DND-41 (cell line): Measurements from ENCODE around the gene QRFPR.

Experiments
- EZH2 ChIP-seq: IDR thresholded peaks from 3 replicates; pipeline ENCODE4 v1.6.1; 2012; ENCODE audit warnings: borderline replicate concordance, low read depth, mild to moderate bottlenecking, moderate library complexity, low read length, inconsistent platforms; ENCODE audit not compliant: severe bottlenecking
- TF ChIP-seq, protein P1 (sequence below): IDR thresholded peaks from 2 replicates; pipeline ENCODE4 v1.5.1; 2012; ENCODE audit warnings: borderline replicate concordance, low read length, moderate library complexity, mild to moderate bottlenecking; ENCODE audit not compliant: poor library complexity, severe bottlenecking; ENCODE audit errors: extremely low read depth

DNA sequence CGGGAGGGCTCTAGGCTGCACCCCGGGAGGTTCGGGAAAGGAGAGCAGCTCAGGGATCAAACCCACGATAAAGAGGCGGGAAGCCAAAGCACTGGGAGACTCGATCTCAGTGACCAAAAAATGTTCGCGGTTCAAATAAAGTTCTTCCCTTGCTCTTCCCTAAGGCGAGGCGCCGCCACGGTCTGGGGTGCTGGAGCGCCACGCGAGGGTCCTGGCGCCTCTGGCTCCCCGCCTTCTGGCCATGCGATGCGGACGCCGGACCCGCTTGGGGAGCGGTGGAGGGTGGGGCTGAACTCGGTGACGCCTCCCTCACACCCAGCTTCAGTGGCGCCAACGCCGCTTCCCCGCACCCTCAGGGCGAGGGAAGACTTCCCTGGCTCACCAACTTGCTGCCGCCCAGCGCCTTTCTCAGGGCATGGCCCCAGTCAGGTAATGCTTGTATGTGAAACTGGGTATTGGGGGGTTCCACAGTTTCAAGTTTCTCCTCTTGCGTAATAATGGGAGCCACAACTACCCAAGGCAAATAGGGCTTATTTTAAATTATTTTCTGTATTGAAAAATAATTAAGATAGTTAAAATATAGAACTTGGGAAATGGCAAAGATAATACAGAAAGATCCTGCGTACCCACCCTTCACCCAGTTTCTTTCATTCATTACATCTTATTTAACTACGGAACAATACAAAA, at the start of gene QRFPR:
- TF ChIP-seq, protein P1, sequence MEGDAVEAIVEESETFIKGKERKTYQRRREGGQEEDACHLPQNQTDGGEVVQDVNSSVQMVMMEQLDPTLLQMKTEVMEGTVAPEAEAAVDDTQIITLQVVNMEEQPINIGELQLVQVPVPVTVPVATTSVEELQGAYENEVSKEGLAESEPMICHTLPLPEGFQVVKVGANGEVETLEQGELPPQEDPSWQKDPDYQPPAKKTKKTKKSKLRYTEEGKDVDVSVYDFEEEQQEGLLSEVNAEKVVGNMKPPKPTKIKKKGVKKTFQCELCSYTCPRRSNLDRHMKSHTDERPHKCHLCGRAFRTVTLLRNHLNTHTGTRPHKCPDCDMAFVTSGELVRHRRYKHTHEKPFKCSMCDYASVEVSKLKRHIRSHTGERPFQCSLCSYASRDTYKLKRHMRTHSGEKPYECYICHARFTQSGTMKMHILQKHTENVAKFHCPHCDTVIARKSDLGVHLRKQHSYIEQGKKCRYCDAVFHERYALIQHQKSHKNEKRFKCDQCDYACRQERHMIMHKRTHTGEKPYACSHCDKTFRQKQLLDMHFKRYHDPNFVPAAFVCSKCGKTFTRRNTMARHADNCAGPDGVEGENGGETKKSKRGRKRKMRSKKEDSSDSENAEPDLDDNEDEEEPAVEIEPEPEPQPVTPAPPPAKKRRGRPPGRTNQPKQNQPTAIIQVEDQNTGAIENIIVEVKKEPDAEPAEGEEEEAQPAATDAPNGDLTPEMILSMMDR = no peak
- TF ChIP-seq EZH2 = no peak
